Thyroid gland (tissue), 4 donors: ENCODE data around the gene SMIM36.

Source experiments
- POLR2A ChIP-seq, 2 donors: fragments of 450-650 bp; IDR thresholded peaks; one replicate each; pipeline ENCODE4 v1.6.1; 2017; ENCODE audit warnings: antibody characterized with exemption in 2 of 2, mild to moderate bottlenecking in 2 of 2, moderate library complexity in 1 of 2
- TF ChIP-seq, protein P1 (sequence below), 6 experiments: fragments of 200-600 bp in 3 of 6; fragments of 450-650 bp in 3 of 6; sonication (generic) in 3 of 6; IDR thresholded peaks; one replicate each; pipeline ENCODE4 v1.5.1; 2016 to 2019; ENCODE audit warnings: antibody characterized with exemption in 6 of 6, mild to moderate bottlenecking in 2 of 6, inconsistent platforms in 1 of 6, moderate library complexity in 1 of 6

DNA sequence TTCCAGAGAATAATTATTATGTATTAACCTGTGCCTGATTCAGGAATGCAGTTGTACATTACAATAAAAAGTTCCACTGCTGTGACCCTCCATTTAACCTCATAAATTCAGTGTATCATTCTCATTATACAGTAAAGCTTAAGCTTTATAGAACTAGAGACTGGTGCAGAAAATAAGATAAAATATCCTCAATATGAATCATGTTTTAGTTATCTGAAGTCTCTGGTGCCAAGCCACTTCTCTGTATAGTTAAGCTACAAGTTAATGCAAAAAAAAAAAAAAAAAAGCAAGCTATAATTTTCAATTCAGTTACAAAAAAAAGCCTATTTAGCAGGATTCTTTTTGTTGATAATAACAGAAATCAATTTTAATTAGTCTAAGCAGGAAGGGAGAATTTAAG is 22.4 kb upstream of the SMIM36 start:
- TF ChIP-seq, protein P1, sequence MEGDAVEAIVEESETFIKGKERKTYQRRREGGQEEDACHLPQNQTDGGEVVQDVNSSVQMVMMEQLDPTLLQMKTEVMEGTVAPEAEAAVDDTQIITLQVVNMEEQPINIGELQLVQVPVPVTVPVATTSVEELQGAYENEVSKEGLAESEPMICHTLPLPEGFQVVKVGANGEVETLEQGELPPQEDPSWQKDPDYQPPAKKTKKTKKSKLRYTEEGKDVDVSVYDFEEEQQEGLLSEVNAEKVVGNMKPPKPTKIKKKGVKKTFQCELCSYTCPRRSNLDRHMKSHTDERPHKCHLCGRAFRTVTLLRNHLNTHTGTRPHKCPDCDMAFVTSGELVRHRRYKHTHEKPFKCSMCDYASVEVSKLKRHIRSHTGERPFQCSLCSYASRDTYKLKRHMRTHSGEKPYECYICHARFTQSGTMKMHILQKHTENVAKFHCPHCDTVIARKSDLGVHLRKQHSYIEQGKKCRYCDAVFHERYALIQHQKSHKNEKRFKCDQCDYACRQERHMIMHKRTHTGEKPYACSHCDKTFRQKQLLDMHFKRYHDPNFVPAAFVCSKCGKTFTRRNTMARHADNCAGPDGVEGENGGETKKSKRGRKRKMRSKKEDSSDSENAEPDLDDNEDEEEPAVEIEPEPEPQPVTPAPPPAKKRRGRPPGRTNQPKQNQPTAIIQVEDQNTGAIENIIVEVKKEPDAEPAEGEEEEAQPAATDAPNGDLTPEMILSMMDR (IDR thresholded peaks at IDR 0.05): no peak
- TF ChIP-seq POLR2A (IDR thresholded peaks at IDR 0.05): no peak
